D721Med (cell line): ENCODE results near the gene TNFRSF6B.

ENCODE experiments used
- DNase-seq: peaks from one replicate; pipeline ENCODE4 v3.0.0; 2011; ENCODE audit warnings: low spot score; ENCODE audit not compliant: insufficient read length
- FAIRE-seq: peaks from 2 replicates; lab custom pipeline; 2011; peaks lifted over from hg19 to GRCh38; lab: Jason Lieb, UNC
- TF ChIP-seq, protein P1 (sequence below): IDR thresholded peaks from 2 replicates; pipeline ENCODE4 v1.5.1; 2012; ENCODE audit warnings: mild to moderate bottlenecking, control low read depth; ENCODE audit not compliant: insufficient read depth; ENCODE audit errors: missing control alignments

Gene TNFRSF6B

DNA sequence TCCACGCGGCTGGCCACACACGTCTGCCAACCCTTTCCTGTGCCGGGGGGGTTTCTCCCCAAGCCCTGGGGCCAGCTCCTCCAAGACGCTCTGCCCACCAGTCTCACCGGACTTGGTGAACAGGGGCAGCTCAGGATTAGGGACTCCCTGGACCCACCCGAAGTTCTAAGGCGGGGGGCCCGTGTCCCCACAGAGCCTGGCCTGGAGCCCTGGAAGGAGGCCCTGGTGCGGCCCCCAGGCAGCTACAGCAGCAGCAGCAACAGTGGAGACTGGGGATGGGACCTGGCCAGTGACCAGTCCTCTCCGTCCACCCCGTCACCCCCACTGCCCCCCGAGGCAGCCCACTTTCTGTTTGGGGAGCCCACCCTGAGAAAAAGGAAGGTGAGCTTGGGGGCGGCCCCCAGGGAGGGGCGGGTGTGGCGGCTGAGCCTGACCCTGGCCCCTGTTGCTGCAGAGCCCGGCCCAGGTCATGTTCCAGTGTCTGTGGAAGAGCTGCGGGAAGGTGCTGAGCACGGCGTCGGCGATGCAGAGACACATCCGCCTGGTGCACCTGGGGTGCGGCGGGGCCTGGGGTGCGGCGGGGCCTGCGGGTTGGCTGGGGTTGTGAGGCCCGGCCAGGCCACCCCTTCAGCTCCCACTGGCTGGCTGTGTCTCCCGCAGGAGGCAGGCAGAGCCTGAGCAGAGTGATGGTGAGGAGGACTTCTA, 45.4 kb downstream of the TNFRSF6B start:
- no peak for DNase-seq
- no peak for FAIRE-seq
- TF ChIP-seq, protein P1, sequence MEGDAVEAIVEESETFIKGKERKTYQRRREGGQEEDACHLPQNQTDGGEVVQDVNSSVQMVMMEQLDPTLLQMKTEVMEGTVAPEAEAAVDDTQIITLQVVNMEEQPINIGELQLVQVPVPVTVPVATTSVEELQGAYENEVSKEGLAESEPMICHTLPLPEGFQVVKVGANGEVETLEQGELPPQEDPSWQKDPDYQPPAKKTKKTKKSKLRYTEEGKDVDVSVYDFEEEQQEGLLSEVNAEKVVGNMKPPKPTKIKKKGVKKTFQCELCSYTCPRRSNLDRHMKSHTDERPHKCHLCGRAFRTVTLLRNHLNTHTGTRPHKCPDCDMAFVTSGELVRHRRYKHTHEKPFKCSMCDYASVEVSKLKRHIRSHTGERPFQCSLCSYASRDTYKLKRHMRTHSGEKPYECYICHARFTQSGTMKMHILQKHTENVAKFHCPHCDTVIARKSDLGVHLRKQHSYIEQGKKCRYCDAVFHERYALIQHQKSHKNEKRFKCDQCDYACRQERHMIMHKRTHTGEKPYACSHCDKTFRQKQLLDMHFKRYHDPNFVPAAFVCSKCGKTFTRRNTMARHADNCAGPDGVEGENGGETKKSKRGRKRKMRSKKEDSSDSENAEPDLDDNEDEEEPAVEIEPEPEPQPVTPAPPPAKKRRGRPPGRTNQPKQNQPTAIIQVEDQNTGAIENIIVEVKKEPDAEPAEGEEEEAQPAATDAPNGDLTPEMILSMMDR, result no peak

DNA sequence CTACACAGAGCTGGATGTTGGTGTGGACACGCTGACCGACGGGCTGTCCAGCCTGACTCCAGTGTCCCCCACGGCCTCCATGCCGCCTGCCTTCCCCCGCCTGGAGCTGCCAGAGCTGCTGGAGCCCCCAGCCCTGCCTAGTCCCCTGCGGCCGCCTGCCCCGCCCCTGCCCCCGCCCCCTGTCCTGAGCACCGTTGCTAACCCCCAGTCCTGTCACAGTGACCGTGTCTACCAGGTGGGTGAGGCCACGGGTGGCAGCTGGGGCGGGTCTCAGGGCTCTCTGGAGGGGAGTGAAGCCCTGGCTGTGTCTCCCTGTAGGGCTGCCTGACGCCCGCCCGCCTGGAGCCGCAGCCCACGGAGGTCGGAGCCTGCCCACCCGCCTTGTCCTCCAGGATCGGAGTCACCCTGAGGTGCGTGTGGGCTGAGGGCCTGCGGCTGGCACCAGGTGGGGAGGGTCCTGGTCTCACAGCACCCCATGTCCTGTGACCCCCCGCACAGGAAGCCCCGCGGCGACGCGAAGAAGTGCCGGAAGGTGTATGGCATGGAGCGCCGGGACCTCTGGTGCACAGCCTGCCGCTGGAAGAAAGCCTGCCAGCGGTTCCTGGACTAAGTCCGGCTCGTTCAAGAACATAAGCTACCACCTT, 46.1 kb downstream of the TNFRSF6B start:
- DNase-seq (no peak), FAIRE-seq (no peak)
- TF ChIP-seq, protein P1, result no peak

DNA sequence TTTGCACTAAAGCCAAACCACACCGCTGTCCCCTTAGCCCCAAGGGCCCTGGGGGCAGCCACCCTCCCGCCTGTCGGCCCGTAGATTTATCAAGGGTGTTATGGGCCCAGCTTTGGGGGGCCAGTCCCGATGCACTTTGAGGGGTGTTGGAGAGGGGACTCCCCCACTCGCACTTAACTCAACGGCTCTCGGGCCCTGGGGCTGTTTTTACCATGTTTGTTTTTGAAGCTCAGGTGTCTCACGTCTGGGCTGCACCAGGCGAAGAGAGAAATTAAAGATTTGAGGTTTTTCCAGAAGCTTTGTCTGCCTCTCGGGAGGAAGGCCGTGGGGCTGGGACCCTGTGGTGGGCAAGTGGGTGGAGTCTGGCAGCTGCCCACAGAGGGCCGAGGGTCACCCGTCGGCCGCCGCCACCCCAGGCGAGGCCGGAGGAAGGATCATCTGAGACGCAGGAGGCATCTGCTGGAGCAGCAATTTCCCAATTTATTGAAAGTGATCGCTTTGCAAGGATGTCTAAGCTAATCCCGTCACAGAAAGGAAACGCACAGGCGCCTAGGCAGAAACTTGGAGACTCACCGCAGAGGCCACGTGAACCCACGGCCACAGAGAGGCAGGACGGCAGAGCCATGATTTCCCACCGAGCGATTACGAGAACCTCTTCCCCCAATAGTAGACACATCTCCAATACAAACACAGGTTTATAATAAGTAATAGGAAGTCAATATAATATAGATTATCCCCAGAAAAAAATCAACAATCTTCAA, 46.9 kb downstream of the TNFRSF6B start:
- DNase-seq, result no peak
- no peak for FAIRE-seq
- TF ChIP-seq, protein P1, result no peak

DNA sequence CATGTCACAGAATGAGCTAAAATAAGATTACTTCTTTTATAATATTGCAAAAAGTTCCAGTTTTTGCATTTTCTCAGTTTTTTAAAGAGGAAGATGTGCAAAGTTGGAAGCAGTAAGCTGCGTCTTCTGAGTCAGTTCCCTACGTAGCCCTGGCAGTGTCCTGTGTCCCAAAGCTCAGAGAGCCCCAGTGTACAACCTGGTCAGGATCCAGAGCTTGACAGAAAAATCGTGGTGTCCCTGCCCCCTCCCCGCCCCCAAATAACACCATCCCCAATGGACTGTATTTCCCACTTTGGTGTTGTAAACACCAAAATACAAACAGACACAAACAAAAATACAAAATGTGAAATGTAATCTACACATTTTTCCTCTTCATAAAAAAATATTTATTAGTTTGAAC, 47.7 kb downstream of the TNFRSF6B start:
- FAIRE-seq (no peak), DNase-seq (no peak)
- TF ChIP-seq, protein P1, result no peak

DNA sequence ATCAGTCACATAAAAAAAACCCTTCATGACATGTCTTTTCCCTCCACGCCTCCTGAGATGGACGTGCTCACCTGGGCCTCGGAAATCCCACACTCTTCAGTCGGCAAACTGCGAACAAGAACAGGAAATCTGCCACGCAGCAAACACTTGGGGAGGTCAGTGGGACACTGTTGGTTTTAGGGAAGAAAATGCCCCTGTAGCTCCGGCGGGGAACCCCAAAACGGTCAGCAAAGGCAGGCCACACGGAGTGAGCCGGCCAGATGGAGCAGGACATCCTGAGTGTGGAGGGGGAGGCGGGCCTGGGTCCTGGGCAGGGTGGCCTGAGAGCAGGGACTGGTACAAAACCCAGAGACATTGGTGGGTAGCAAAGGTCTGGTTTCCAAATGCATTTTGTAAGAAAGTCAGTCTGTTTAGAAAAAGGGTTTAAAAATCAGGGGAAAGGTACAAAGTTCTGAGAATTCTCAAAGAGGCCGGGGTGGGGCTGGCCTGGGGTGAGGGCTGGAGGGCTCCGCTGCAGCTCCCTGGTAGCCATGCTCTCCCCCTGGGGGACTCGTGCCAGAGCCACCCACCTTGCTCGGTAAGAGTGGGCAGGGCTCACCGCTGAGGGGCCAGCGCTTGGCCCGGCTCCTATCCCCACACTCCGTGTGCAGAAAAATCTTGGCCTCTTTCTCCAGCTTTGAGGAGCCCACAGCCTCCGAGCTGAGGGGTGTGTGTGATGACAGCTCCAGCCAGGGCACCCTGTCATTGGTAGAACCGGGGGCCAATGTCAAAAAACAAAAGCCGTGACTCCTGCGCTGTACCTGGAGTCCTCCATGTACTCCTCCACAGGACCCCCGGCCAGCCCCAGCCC, 48.3 kb downstream of the TNFRSF6B start:
- FAIRE-seq (no peak), DNase-seq (peak; percentile 7)
- TF ChIP-seq, protein P1, result no peak

DNA sequence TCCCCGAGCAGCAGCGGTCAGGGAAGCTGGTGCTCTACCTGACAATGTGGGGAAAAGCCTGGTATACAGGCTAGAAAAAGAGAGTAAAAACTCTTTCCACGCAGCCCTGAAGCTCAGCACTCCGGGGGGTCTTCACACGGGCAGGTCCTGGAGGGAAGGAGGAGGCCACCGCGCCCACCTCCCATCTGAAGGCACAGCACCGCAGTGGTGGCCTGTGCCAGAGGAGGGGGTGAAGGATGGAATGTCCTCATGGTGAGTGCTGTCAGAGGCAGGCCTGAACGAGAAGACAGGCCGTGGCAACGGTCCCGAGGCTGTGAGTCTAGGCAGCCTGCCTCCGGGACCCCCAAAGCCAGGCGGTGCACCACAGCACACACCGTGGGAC, 49.0 kb downstream of the TNFRSF6B start:
- DNase-seq (peak; percentile 18), FAIRE-seq (no peak)
- TF ChIP-seq, protein P1, result no peak
